ENCODE data around the gene ATRNL1.
"Not testable (repeated sequence)": the region's sequence is repeated elsewhere in the genome, so short reads cannot be mapped to it uniquely, and the experiment has no call there.

ATRNL1 gene

GRCh38 chr10:115706026-115706425, 612.9 kb downstream of the ATRNL1 start:
- Histone ChIP-seq H3K27ac (no peak overlapping the region), H3K4me3 (no peak overlapping the region)

GRCh38 chr10:115706488-115707076, 613.4 kb downstream of the ATRNL1 start:
- Histone ChIP-seq H3K27ac (no peak overlapping the region), H3K4me3 (no peak overlapping the region)

GRCh38 chr10:115710136-115710535, 617.0 kb downstream of the ATRNL1 start:
- H3K27ac ChIP-seq: no peak overlapping the region
- no peak overlapping the region for H3K4me3 ChIP-seq

- Histone ChIP-seq H3K27ac (no peak overlapping the region), H3K4me3 (no peak overlapping the region)
These were observed 618.1 kb downstream of the ATRNL1 start for GRCh38 chr10:115711306-115711705.

- no peak overlapping the region for H3K4me3 ChIP-seq
- no peak overlapping the region for H3K27ac ChIP-seq
These were observed 627.0 kb downstream of the ATRNL1 start for GRCh38 chr10:115720121-115720520.

- no peak overlapping the region for H3K27ac ChIP-seq
- H3K4me3 ChIP-seq: no peak overlapping the region
These were observed 634.0 kb downstream of the ATRNL1 start for GRCh38 chr10:115727129-115727528.

- no peak overlapping the region for H3K4me3 ChIP-seq
- no peak overlapping the region for H3K27ac ChIP-seq
These were observed 650.9 kb downstream of the ATRNL1 start for GRCh38 chr10:115744089-115744488.

- H3K4me3 ChIP-seq: no peak overlapping the region
- no peak overlapping the region for H3K27ac ChIP-seq
These were observed 652.8 kb downstream of the ATRNL1 start for GRCh38 chr10:115745943-115746342.

GRCh38 chr10:115747811-115748210, 654.6 kb downstream of the ATRNL1 start:
- H3K4me3 ChIP-seq: no peak overlapping the region
- no peak overlapping the region for H3K27ac ChIP-seq

GRCh38 chr10:115758488-115758887, 665.3 kb downstream of the ATRNL1 start:
- H3K4me3 ChIP-seq, H3K27ac ChIP-seq: not testable (repeated sequence)

- Histone ChIP-seq H3K4me3 (no peak overlapping the region), H3K27ac (no peak overlapping the region)
These were observed 667.0 kb downstream of the ATRNL1 start for GRCh38 chr10:115760131-115760530.

- Histone ChIP-seq H3K4me3 (no peak overlapping the region), H3K27ac (no peak overlapping the region)
These were observed 668.0 kb downstream of the ATRNL1 start for GRCh38 chr10:115761166-115761565.

GRCh38 chr10:115762029-115762428, 668.9 kb downstream of the ATRNL1 start:
- Histone ChIP-seq H3K27ac (no peak overlapping the region), H3K4me3 (no peak overlapping the region)

GRCh38 chr10:115771755-115772154, 678.6 kb downstream of the ATRNL1 start:
- no peak overlapping the region for H3K4me3 ChIP-seq
- no peak overlapping the region for H3K27ac ChIP-seq

GRCh38 chr10:115772606-115773005, 679.4 kb downstream of the ATRNL1 start:
- H3K4me3 ChIP-seq: no peak overlapping the region
- H3K27ac ChIP-seq: no peak overlapping the region

GRCh38 chr10:115773832-115774231, 680.7 kb downstream of the ATRNL1 start:
- H3K27ac ChIP-seq: no peak overlapping the region
- H3K4me3 ChIP-seq: no peak overlapping the region

- no peak overlapping the region for H3K4me3 ChIP-seq
- H3K27ac ChIP-seq: no peak overlapping the region
These were observed 681.6 kb downstream of the ATRNL1 start for GRCh38 chr10:115774721-115775120.

- Histone ChIP-seq H3K4me3 (no peak overlapping the region), H3K27ac (no peak overlapping the region)
These were observed 684.5 kb downstream of the ATRNL1 start for GRCh38 chr10:115777646-115778045.

- H3K4me3 ChIP-seq: no peak overlapping the region
- no peak overlapping the region for H3K27ac ChIP-seq
These were observed 697.1 kb downstream of the ATRNL1 start for GRCh38 chr10:115790220-115790619.

- Histone ChIP-seq H3K4me3 (no peak overlapping the region), H3K27ac (no peak overlapping the region)
These were observed 702.8 kb downstream of the ATRNL1 start for GRCh38 chr10:115795964-115796363.

GRCh38 chr10:115801457-115801856, 708.3 kb downstream of the ATRNL1 start:
- H3K27ac ChIP-seq: no peak overlapping the region

GRCh38 chr10:115801992-115802391, 708.8 kb downstream of the ATRNL1 start:
- Histone ChIP-seq H3K27ac (no peak overlapping the region), H3K4me3 (no peak overlapping the region)

More at GRCh38 chr10:115801457-115801856, 708.3 kb downstream of the ATRNL1 start:
- H3K4me3 ChIP-seq: no peak overlapping the region
